HEK293 (cell line): ENCODE measurements around the gene RIBC2.

Experiments
- CTCF ChIA-PET: fragments of 350-600 bp; formaldehyde crosslinking; extraction: SDS; loops from one replicate; lab custom pipeline; 2021; ENCODE audit warnings: antibody characterized with exemption; lab: Yijun Ruan, JAX
- POLR2A ChIA-PET: fragments of 300-600 bp; formaldehyde crosslinking; extraction: SDS; loops from one replicate; lab custom pipeline; 2020; ENCODE audit warnings: antibody characterized with exemption, inconsistent platforms; lab: Yijun Ruan, JAX
- H3K27ac ChIP-seq: fragments of 200-500 bp; sonication (Bioruptor generic); 2 replicates; pipeline ENCODE4 v1.5.1; 2014; ENCODE audit warnings: low read depth, low read length, control low read depth, inconsistent platforms; ENCODE audit errors: extremely low read depth
- H3K36me3 ChIP-seq, 2 experiments: fragments of 200-500 bp in 1 of 2; sonication (Bioruptor generic) in 1 of 2; 1 replicate in 1 of 2; 2 replicates in 1 of 2; pipeline ENCODE4 v1.5.1; 2014 to 2017; ENCODE audit warnings: inconsistent platforms in 2 of 2, low read length in 2 of 2; ENCODE audit not compliant: control insufficient read depth in 2 of 2, insufficient read depth in 1 of 2
- H3K4me1 ChIP-seq: fragments of 200-500 bp; sonication (Bioruptor generic); 2 replicates; pipeline ENCODE4 v1.5.1; 2014; ENCODE audit warnings: mild to moderate bottlenecking, low read length, inconsistent platforms; ENCODE audit not compliant: control insufficient read depth, insufficient read depth
- H3K4me3 ChIP-seq: 2 replicates; pipeline ENCODE4 v1.5.1; 2011; ENCODE audit warnings: low read depth, mild to moderate bottlenecking, control low read depth, low read length, moderate library complexity
- H3K9me3 ChIP-seq: fragments of 200-500 bp; sonication (Bioruptor generic); 2 replicates; pipeline ENCODE4 v1.5.1; 2014; ENCODE audit warnings: low read depth, low read length, inconsistent platforms; ENCODE audit not compliant: control insufficient read depth, insufficient read depth
- OVOL3 ChIP-seq: fragments of 450-650 bp; formaldehyde crosslinking; IDR thresholded peaks from 2 replicates; pipeline ENCODE4 v1.5.1; 2016; ENCODE audit warnings: missing biosample characterization, missing genetic modification characterization
- SALL2 ChIP-seq: fragments of 450-650 bp; formaldehyde crosslinking; IDR thresholded peaks from 2 replicates; pipeline ENCODE4 v1.5.0; 2017; ENCODE audit warnings: missing biosample characterization, mild to moderate bottlenecking, missing genetic modification characterization, borderline replicate concordance
- TCF7L2 ChIP-seq: IDR thresholded peaks from 2 replicates; pipeline ENCODE4 v1.6.1; 2011; ENCODE audit warnings: low read depth, mild to moderate bottlenecking, inconsistent platforms, low read length, moderate library complexity, borderline replicate concordance
- ZFP3 ChIP-seq: fragments of 450-650 bp; formaldehyde crosslinking; IDR thresholded peaks from 2 replicates; pipeline ENCODE4 v1.5.1; 2016; ENCODE audit warnings: low read depth, missing biosample characterization, missing genetic modification characterization
- ZIC2 ChIP-seq: fragments of 450-650 bp; formaldehyde crosslinking; IDR thresholded peaks from 2 replicates; pipeline ENCODE4 v1.5.1; 2016; ENCODE audit warnings: missing biosample characterization, missing genetic modification characterization
- ZNF10 ChIP-seq: fragments of 450-650 bp; formaldehyde crosslinking; IDR thresholded peaks from 2 replicates; pipeline ENCODE4 v1.5.1; 2017; ENCODE audit warnings: missing biosample characterization, missing genetic modification characterization
- ZNF214 ChIP-seq: fragments of 450-650 bp; formaldehyde crosslinking; IDR thresholded peaks from 2 replicates; pipeline ENCODE4 v1.5.1; 2017; ENCODE audit warnings: missing biosample characterization, mild to moderate bottlenecking, missing genetic modification characterization, borderline replicate concordance
- ZNF266 ChIP-seq: fragments of 450-650 bp; formaldehyde crosslinking; IDR thresholded peaks from 2 replicates; pipeline ENCODE4 v1.5.1; 2016; ENCODE audit warnings: missing biosample characterization, missing genetic modification characterization, low read depth
- ZNF311 ChIP-seq: fragments of 450-650 bp; formaldehyde crosslinking; IDR thresholded peaks from 2 replicates; pipeline ENCODE4 v1.5.1; 2017; ENCODE audit warnings: missing biosample characterization, missing genetic modification characterization, borderline replicate concordance
- ZNF335 ChIP-seq: fragments of 450-650 bp; formaldehyde crosslinking; conservative IDR thresholded peaks from 2 replicates; pipeline ENCODE4 v1.5.1; 2016; ENCODE audit warnings: missing biosample characterization, missing genetic modification characterization
- ZNF426 ChIP-seq: fragments of 450-650 bp; formaldehyde crosslinking; IDR thresholded peaks from 2 replicates; pipeline ENCODE4 v1.5.1; 2017; ENCODE audit warnings: missing biosample characterization, missing genetic modification characterization, mild to moderate bottlenecking, inconsistent platforms, moderate library complexity
- ZNF561 ChIP-seq: fragments of 450-650 bp; IDR thresholded peaks from 2 replicates; pipeline ENCODE4 v1.5.1; 2018; ENCODE audit warnings: missing biosample characterization, missing genetic modification characterization, borderline replicate concordance
- ZNF791 ChIP-seq: fragments of 450-650 bp; formaldehyde crosslinking; IDR thresholded peaks from 2 replicates; pipeline ENCODE4 v1.5.1; 2016; ENCODE audit warnings: missing biosample characterization, missing genetic modification characterization
- TF ChIP-seq, protein P1 (sequence below): fragments of 450-650 bp; formaldehyde crosslinking; IDR thresholded peaks from 2 replicates; pipeline ENCODE4 v1.5.1; 2016; ENCODE audit warnings: missing biosample characterization, missing genetic modification characterization
- TF ChIP-seq, protein P2 (sequence below): fragments of 450-650 bp; formaldehyde crosslinking; IDR thresholded peaks from 2 replicates; pipeline ENCODE4 v1.5.0; 2017; ENCODE audit warnings: missing biosample characterization, missing genetic modification characterization, borderline replicate concordance
- TF ChIP-seq, protein P3 (sequence below): fragments of 450-650 bp; IDR thresholded peaks from 2 replicates; pipeline ENCODE4 v1.5.1; 2018; ENCODE audit warnings: missing biosample characterization, missing genetic modification characterization
- TF ChIP-seq, protein P4 (sequence below): fragments of 450-650 bp; formaldehyde crosslinking; IDR thresholded peaks from 2 replicates; pipeline ENCODE4 v1.5.1; 2016; ENCODE audit warnings: missing biosample characterization, missing genetic modification characterization, borderline replicate concordance

Gene RIBC2

DNA sequence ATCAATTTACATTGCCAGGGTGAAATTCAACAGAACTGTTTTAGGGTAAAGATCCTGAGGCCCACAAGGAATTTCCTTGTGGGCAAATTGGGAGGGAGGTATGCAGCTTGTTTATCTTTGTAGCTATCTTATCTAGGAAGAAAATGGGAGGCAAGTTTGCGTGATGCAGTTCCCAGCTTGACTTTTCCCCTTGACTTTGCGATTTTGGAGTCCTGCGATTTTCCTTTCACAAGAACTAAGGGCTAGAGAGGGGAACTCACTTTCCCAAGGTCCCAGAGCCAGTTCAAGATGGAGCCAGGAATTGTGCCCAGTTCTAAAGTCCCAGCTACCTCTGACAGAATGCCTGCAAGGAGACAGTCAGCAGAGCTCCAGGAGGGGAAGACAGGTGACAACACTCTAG is 30.7 kb downstream of the RIBC2 start:
- Histone ChIP-seq H3K36me3 (no peaks in the 10 kb centered on the region), H3K9me3 (no peaks in the 10 kb centered on the region), H3K27ac (no peak overlapping the region), H3K4me1 (no peaks in the 10 kb centered on the region), H3K4me3 (no peak overlapping the region)
- CTCF ChIA-PET: interaction anchor here (0.9 to 6.3 kb wide), 3 partner anchors 10 to 109 kb away, joined by 3 to 63 read pairs (median 4); no protein-coding TSS in a partner anchor
- POLR2A ChIA-PET: no interaction called here
- TF ChIP-seq ZNF214 (tag by site-specific recombination) (no peak), ZNF335 (no peak)

DNA sequence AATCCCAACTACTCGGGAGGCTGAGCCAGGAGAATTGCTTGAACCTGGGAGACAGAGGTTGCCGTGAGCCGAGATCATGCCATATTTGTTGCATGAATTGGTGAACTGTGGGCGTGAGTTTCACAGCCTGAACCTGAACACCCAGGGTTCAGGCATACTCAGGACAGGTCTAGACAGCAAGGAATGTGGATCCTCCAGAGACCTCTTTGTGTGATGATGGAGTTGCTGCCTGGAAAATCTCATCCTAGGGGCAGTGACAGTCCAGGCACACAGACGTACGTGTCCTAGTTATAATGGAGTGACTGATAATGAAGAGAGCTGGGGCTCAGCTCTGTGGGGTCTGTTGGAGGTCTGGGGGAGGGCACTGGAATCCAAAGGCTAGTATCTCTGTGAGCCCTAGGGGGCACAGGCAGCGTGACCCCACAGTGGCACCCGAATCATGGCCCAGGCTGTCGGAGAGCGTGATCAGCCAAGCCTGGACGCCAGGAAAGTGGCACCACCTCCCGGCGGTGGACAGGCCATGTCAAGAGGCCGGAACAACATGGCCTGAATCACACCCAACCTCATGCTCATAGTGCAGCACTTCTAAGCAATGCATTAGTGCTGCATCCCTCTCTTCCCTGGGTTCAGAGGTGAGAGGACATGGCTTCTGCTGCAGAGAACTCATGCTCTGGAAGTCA is 31.7 kb downstream of the RIBC2 start:
- H3K9me3 ChIP-seq: no peaks in the 10 kb centered on the region
- no peak overlapping the region for H3K27ac ChIP-seq
- H3K4me3 ChIP-seq: no peak overlapping the region
- TF ChIP-seq, protein P1, sequence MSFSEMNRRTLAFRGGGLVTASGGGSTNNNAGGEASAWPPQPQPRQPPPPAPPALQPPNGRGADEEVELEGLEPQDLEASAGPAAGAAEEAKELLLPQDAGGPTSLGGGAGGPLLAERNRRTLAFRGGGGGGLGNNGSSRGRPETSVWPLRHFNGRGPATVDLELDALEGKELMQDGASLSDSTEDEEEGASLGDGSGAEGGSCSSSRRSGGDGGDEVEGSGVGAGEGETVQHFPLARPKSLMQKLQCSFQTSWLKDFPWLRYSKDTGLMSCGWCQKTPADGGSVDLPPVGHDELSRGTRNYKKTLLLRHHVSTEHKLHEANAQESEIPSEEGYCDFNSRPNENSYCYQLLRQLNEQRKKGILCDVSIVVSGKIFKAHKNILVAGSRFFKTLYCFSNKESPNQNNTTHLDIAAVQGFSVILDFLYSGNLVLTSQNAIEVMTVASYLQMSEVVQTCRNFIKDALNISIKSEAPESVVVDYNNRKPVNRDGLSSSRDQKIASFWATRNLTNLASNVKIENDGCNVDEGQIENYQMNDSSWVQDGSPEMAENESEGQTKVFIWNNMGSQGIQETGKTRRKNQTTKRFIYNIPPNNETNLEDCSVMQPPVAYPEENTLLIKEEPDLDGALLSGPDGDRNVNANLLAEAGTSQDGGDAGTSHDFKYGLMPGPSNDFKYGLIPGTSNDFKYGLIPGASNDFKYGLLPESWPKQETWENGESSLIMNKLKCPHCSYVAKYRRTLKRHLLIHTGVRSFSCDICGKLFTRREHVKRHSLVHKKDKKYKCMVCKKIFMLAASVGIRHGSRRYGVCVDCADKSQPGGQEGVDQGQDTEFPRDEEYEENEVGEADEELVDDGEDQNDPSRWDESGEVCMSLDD (tag by site-specific recombination): no peak
- TF ChIP-seq TCF7L2: no peak
- TF ChIP-seq, protein P2, sequence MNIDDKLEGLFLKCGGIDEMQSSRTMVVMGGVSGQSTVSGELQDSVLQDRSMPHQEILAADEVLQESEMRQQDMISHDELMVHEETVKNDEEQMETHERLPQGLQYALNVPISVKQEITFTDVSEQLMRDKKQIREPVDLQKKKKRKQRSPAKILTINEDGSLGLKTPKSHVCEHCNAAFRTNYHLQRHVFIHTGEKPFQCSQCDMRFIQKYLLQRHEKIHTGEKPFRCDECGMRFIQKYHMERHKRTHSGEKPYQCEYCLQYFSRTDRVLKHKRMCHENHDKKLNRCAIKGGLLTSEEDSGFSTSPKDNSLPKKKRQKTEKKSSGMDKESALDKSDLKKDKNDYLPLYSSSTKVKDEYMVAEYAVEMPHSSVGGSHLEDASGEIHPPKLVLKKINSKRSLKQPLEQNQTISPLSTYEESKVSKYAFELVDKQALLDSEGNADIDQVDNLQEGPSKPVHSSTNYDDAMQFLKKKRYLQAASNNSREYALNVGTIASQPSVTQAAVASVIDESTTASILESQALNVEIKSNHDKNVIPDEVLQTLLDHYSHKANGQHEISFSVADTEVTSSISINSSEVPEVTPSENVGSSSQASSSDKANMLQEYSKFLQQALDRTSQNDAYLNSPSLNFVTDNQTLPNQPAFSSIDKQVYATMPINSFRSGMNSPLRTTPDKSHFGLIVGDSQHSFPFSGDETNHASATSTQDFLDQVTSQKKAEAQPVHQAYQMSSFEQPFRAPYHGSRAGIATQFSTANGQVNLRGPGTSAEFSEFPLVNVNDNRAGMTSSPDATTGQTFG: no peak
- TF ChIP-seq, protein P3, sequence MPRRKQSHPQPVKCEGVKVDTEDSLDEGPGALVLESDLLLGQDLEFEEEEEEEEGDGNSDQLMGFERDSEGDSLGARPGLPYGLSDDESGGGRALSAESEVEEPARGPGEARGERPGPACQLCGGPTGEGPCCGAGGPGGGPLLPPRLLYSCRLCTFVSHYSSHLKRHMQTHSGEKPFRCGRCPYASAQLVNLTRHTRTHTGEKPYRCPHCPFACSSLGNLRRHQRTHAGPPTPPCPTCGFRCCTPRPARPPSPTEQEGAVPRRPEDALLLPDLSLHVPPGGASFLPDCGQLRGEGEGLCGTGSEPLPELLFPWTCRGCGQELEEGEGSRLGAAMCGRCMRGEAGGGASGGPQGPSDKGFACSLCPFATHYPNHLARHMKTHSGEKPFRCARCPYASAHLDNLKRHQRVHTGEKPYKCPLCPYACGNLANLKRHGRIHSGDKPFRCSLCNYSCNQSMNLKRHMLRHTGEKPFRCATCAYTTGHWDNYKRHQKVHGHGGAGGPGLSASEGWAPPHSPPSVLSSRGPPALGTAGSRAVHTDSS: no peak
- TF ChIP-seq ZIC2: no peak
- no peak for TF ChIP-seq ZNF10 (tag by site-specific recombination)
- no peak for TF ChIP-seq SALL2
- TF ChIP-seq ZNF791 (tag by site-specific recombination): no peak
- no peak for TF ChIP-seq ZNF561 (tag by site-specific recombination)
- no peak for TF ChIP-seq ZNF266
- TF ChIP-seq, protein P4, sequence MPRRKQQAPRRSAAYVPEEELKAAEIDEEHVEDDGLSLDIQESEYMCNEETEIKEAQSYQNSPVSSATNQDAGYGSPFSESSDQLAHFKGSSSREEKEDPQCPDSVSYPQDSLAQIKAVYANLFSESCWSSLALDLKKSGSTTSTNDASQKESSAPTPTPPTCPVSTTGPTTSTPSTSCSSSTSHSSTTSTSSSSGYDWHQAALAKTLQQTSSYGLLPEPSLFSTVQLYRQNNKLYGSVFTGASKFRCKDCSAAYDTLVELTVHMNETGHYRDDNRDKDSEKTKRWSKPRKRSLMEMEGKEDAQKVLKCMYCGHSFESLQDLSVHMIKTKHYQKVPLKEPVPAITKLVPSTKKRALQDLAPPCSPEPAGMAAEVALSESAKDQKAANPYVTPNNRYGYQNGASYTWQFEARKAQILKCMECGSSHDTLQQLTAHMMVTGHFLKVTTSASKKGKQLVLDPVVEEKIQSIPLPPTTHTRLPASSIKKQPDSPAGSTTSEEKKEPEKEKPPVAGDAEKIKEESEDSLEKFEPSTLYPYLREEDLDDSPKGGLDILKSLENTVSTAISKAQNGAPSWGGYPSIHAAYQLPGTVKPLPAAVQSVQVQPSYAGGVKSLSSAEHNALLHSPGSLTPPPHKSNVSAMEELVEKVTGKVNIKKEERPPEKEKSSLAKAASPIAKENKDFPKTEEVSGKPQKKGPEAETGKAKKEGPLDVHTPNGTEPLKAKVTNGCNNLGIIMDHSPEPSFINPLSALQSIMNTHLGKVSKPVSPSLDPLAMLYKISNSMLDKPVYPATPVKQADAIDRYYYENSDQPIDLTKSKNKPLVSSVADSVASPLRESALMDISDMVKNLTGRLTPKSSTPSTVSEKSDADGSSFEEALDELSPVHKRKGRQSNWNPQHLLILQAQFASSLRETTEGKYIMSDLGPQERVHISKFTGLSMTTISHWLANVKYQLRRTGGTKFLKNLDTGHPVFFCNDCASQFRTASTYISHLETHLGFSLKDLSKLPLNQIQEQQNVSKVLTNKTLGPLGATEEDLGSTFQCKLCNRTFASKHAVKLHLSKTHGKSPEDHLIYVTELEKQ (tag by site-specific recombination): no peak
- TF ChIP-seq OVOL3 (tag by site-specific recombination): no peak
- TF ChIP-seq ZNF426: no peak
- no peak for TF ChIP-seq ZNF311
- no peak for TF ChIP-seq ZFP3 (tag by site-specific recombination)
- ChIA-PET POLR2A (no interaction called here), CTCF (interaction anchor here (6.3 kb wide), 1 partner anchor 108 kb away, joined by 63 read pairs; no protein-coding TSS in a partner anchor)
- no peaks in the 10 kb centered on the region for H3K4me1 ChIP-seq
- H3K36me3 ChIP-seq: no peaks in the 10 kb centered on the region
